ENCODE data around the gene SPTBN4. TPM values are rescaled to one million over a fixed set of nuclear protein-coding genes. Genes with fewer than 3 reads are reported as not detected.

The SPTBN4 gene
- total RNA-seq, 1 donor from 2014 or later: 1.5 TPM

GRCh38 chr19:40604171-40604646 lies 137.4 kb downstream of the SPTBN4 start:
- no peak for TF ChIP-seq CTCF (IDR thresholded peaks at IDR 0.05)
- no peaks in the 10 kb centered on the region for H3K36me3 ChIP-seq
- peaks cover 21% of the 10 kb centered on the region for H3K27me3 ChIP-seq
- H3K4me1 ChIP-seq: peaks cover 52% of the 10 kb centered on the region
- DNase-seq (no peak), ATAC-seq (no peak)
- H3K9me3 ChIP-seq: no peaks in the 10 kb centered on the region
- H3K4me3 ChIP-seq: peak overlapping the region; percentile 54
- intact Hi-C loops (cut with DNase I): no loop called here
- H3K27ac ChIP-seq: no peak overlapping the region

GRCh38 chr19:40604647-40605215 lies 137.9 kb downstream of the SPTBN4 start:
- no peaks in the 10 kb centered on the region for H3K9me3 ChIP-seq
- H3K27ac ChIP-seq: peak overlapping the region; percentile 78
- TF ChIP-seq CTCF (IDR thresholded peaks at IDR 0.05): no peak
- no peak for DNase-seq
- peaks cover 52% of the 10 kb centered on the region for H3K4me1 ChIP-seq
- intact Hi-C loops (cut with DNase I): no loop called here
- peaks cover 20% of the 10 kb centered on the region for H3K27me3 ChIP-seq
- no peaks in the 10 kb centered on the region for H3K36me3 ChIP-seq
- ATAC-seq: no peak
- peak overlapping the region; percentile 54 for H3K4me3 ChIP-seq

- DNase-seq (peak; percentile 92), ATAC-seq (peak; percentile 57)
- H3K4me3 ChIP-seq: peak overlapping the region; percentile 54
These were observed 138.6 kb downstream of the SPTBN4 start for GRCh38 chr19:40605216-40605971.

GRCh38 chr19:40607311-40608239 lies 140.8 kb downstream of the SPTBN4 start:
- Histone ChIP-seq H3K27me3 (peaks cover under 1% of the 10 kb centered on the region), H3K9me3 (no peaks in the 10 kb centered on the region), H3K27ac (no peak overlapping the region), H3K4me1 (peaks cover 50% of the 10 kb centered on the region), H3K4me3 (no peak overlapping the region), H3K36me3 (no peaks in the 10 kb centered on the region)
- ATAC-seq: no peak
- intact Hi-C loops (cut with DNase I): no loop called here
- DNase-seq: no peak
- no peak for TF ChIP-seq CTCF (IDR thresholded peaks at IDR 0.05)

More at GRCh38 chr19:40605216-40605971, 138.6 kb downstream of the SPTBN4 start:
- Histone ChIP-seq H3K4me1 (peaks cover 51% of the 10 kb centered on the region), H3K9me3 (no peaks in the 10 kb centered on the region), H3K36me3 (no peaks in the 10 kb centered on the region), H3K27ac (peak overlapping the region; percentile 78), H3K27me3 (peaks cover 13% of the 10 kb centered on the region)
- intact Hi-C loops (cut with DNase I): no loop called here
- TF ChIP-seq CTCF (IDR thresholded peaks at IDR 0.05): peak; percentile 23

GRCh38 chr19:40608240-40608621 lies 141.4 kb downstream of the SPTBN4 start:
- DNase-seq: no peak
- Histone ChIP-seq H3K4me3 (no peak overlapping the region), H3K27ac (no peak overlapping the region), H3K4me1 (peaks cover 45% of the 10 kb centered on the region), H3K36me3 (no peaks in the 10 kb centered on the region), H3K9me3 (no peaks in the 10 kb centered on the region), H3K27me3 (no peaks in the 10 kb centered on the region)
- no peak for ATAC-seq
- no peak for TF ChIP-seq CTCF (IDR thresholded peaks at IDR 0.05)
- intact Hi-C loops (cut with DNase I): no loop called here
